Measurements from ENCODE around the gene METTL3. TPM values are rescaled to one million over a fixed set of nuclear protein-coding genes. Genes with fewer than 3 reads are reported as not detected.

The METTL3 gene
- total RNA-seq: 10 to 100 TPM; 60.9 to 84.9 (median 75.4) TPM
- 10 to 100 TPM in 1 of 3 donors, 1 to 10 TPM in 2; 5.4 to 33.5 (median 9.0) TPM for polyA plus RNA-seq

GRCh38 chr14:21510735-21511657 is at the start of gene METTL3:
TSS of gene METTL3 (minus strand) at chr14:21511340. CDS start at chr14:21511223, 117 bp downstream.
- WGBS, 2 donors: 0% methylated on average over 53 of the region's 53 CpGs
- peak within 1 kb of the TSS; percentile 81 to 85 (median 84) for H3K27ac ChIP-seq
- H3K27me3 ChIP-seq: no peaks in the 10 kb centered on the region
- TF ChIP-seq POLR2AphosphoS5 (IDR thresholded peaks at IDR 0.05) (peak; percentile 45 to 79 (median 74)), EP300 (IDR thresholded peaks at IDR 0.05) (no peak)
- peaks cover 0 to 8% (median 0%) of the 10 kb centered on the region in 4 donors for H3K36me3 ChIP-seq
- peak; percentile 99 for DNase-seq
- intact Hi-C loops (cut with DNase I): loop anchor here (2.0 to 5.0 kb wide), 4 partner anchors 16 to 52 kb away; partner anchors contain the start of genes RAB2B, SALL2 and TOX4
- peaks cover 0 to 24% (median 20%) of the 10 kb centered on the region in 4 donors for H3K4me1 ChIP-seq
- no peaks in the 10 kb centered on the region for H3K9me3 ChIP-seq
- H3K4me3 ChIP-seq: peak within 1 kb of the TSS; percentile 54 to 77 (median 72)

DNA sequence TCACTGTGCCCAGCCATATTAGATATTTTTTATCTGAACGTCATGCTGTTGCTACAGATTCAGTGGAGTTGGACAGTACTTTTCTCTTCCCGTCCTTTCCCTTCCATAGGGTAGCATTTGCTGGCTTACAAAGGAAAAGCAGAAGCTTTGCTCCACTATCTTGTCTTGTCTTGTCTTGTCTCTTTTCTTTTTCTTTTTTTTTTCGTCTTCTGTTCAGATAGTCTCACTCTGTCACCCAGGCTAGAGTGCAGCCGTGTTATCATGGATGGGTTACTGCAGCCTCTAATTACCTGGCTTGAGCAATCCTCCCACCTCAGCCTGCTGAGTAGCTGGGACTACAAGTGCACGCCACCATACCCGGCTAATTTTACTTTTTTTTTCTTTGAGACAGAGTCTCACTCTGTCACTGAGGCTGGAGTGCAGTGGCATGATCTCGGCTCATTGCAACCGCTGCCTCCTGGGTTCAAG is 47.6 kb upstream of the METTL3 start:
- 82 to 88% methylated on average over 8 of the region's 8 CpGs for WGBS, 2 donors
- intact Hi-C loops (cut with DNase I): loop anchor here (5.0 to 10.0 kb wide), 4 partner anchors 46 to 174 kb away; partner anchors contain the start of genes METTL3, RAB2B, SUPT16H and TOX4

DNA sequence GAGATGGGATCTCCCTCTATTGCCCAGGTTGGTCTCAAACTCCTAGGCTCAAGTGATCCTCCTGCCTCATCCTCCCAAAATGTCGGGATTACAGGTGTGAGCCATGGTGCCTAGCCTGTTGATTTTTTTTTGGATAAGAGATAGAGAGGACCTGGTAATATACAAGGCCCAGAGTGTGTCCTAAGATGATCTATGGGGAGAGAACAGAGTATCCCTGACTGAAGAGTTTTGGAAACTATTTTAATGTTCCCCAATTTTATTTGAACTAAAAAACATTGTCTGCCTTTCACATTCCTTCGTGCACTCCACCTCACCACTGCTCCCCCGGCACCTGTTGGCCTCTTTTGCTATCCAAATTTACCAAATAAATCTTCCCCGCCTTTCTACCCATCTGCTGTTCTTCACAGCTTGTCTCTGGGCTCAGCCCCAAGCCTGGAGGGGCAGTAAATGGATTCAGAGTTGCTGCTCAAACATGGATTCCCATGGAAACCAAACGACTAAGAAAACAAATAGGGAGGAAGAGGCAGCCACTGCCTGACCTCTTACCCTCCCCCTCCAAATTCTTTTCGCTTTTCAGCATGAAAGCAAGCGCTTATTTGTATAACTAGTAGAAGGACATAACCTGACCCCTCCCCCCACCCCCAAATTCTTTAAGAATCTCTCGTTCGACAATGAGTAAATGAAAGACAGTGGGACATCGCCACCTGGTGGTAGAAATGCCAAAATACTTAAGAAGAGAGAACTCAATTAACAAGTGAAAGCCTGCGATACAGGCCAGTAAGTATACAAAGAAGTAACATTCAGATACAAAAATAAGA is 46.2 kb upstream of the METTL3 start:
- no peak for TF ChIP-seq EP300 (IDR thresholded peaks at IDR 0.05)
- TF ChIP-seq CTCF (IDR thresholded peaks at IDR 0.05): peak; percentile 68 to 77 (median 72)
- Histone ChIP-seq H3K36me3 (no peaks in the 10 kb centered on the region), H3K27ac (peak overlapping the region; percentile 71 to 81 (median 81)), H3K4me3 (peak overlapping the region in 3 of 4 donors; percentile 31 to 46 (median 41)), H3K27me3 (no peaks in the 10 kb centered on the region), H3K4me1 (peaks cover 0 to 13% (median 10%) of the 10 kb centered on the region in 4 donors), H3K9me3 (no peaks in the 10 kb centered on the region)
- peak; percentile 87 for DNase-seq
- intact Hi-C loops (cut with DNase I): loop anchor here (1.0 to 10.0 kb wide), 6 partner anchors 45 to 172 kb away; partner anchors contain the start of genes CHD8, METTL3, RAB2B and SUPT16H
- WGBS, 2 donors: 5 to 17% methylated on average over 11 of the region's 11 CpGs

More for the DNA sequence above, 47.6 kb upstream of the METTL3 start:
- H3K27ac ChIP-seq: no peak overlapping the region
- H3K27me3 ChIP-seq: no peaks in the 10 kb centered on the region
- DNase-seq: no peak
- H3K36me3 ChIP-seq: no peaks in the 10 kb centered on the region
- H3K9me3 ChIP-seq: no peaks in the 10 kb centered on the region
- H3K4me1 ChIP-seq: peaks cover 0 to 13% (median 10%) of the 10 kb centered on the region in 4 donors
- no peak overlapping the region for H3K4me3 ChIP-seq
- no peak for TF ChIP-seq EP300 (IDR thresholded peaks at IDR 0.05)
- no peak for TF ChIP-seq CTCF (IDR thresholded peaks at IDR 0.05)
- TF ChIP-seq POLR2AphosphoS5 (IDR thresholded peaks at IDR 0.05): no peak
- TF ChIP-seq POLR2A (IDR thresholded peaks at IDR 0.05): no peak

- 54 to 76% methylated on average over 5 of the region's 5 CpGs for WGBS, 2 donors
- no peaks in the 10 kb centered on the region for H3K36me3 ChIP-seq
- no peaks in the 10 kb centered on the region for H3K9me3 ChIP-seq
- DNase-seq: no peak
- no peak for TF ChIP-seq CTCF (IDR thresholded peaks at IDR 0.05)
- TF ChIP-seq EP300 (IDR thresholded peaks at IDR 0.05): no peak
- no peak for TF ChIP-seq POLR2A (IDR thresholded peaks at IDR 0.05)
- TF ChIP-seq POLR2AphosphoS5 (IDR thresholded peaks at IDR 0.05): no peak
- H3K27ac ChIP-seq: peak overlapping the region; percentile 71 to 81 (median 81)
- no peaks in the 10 kb centered on the region for H3K27me3 ChIP-seq
- intact Hi-C loops (cut with DNase I): loop anchor here (1.0 to 10.0 kb wide), 6 partner anchors 44 to 172 kb away; partner anchors contain the start of genes CHD8, METTL3, RAB2B and SUPT16H
- no peak overlapping the region for H3K4me3 ChIP-seq
- H3K4me1 ChIP-seq: peaks cover 0 to 13% (median 10%) of the 10 kb centered on the region in 4 donors
Observed at GRCh38 chr14:21556378-21557083, 45.4 kb upstream of the METTL3 start.
